Smooth muscle cell (in vitro differentiated cells): ENCODE data around the gene ACSF3. TPM values are rescaled to one million over a fixed set of nuclear protein-coding genes. Genes with fewer than 3 reads are reported as not detected.

ENCODE experiments used
- DNase-seq: peaks from one replicate; lab custom pipeline; 2025; ENCODE audit not compliant: unreplicated experiment; lab: John Stamatoyannopoulos, UW
- H2AFZ ChIP-seq: fragments of 200-600 bp; sonication (generic); 2 replicates; pipeline ENCODE4 v1.6.0; 2016; ENCODE audit warnings: antibody characterized with exemption, low read depth, mild to moderate bottlenecking
- H3F3A ChIP-seq: fragments of 200-600 bp; sonication (generic); 2 replicates; pipeline ENCODE4 v1.6.0; 2017; ENCODE audit warnings: antibody characterized with exemption, low read depth
- H3K27ac ChIP-seq: fragments of 200-600 bp; sonication (generic); 2 replicates; pipeline ENCODE4 v1.5.1; 2016; ENCODE audit warnings: low read depth, mild to moderate bottlenecking
- H3K27me3 ChIP-seq: fragments of 200-600 bp; sonication (generic); 2 replicates; pipeline ENCODE4 v1.6.1; 2016; ENCODE audit warnings: low read depth, mild to moderate bottlenecking
- H3K36me3 ChIP-seq: fragments of 200-600 bp; sonication (generic); 2 replicates; pipeline ENCODE4 v1.5.1; 2016; ENCODE audit warnings: low read depth
- H3K4me1 ChIP-seq: fragments of 200-600 bp; sonication (generic); 2 replicates; pipeline ENCODE4 v1.5.1; 2016; ENCODE audit warnings: low read depth
- H3K4me2 ChIP-seq: fragments of 200-600 bp; sonication (generic); 2 replicates; pipeline ENCODE4 v1.6.0; 2016; ENCODE audit warnings: mild to moderate bottlenecking
- H3K4me3 ChIP-seq: fragments of 200-600 bp; sonication (generic); 2 replicates; pipeline ENCODE4 v1.5.1; 2016; ENCODE audit warnings: mild to moderate bottlenecking
- H3K79me2 ChIP-seq: fragments of 200-600 bp; sonication (generic); 2 replicates; pipeline ENCODE4 v1.6.0; 2016; ENCODE audit warnings: low read depth, mild to moderate bottlenecking
- H3K9ac ChIP-seq: fragments of 200-600 bp; sonication (generic); 2 replicates; pipeline ENCODE4 v1.6.0; 2016; ENCODE audit warnings: low read depth
- H3K9me3 ChIP-seq: fragments of 200-600 bp; sonication (generic); replicated peaks from 2 replicates; pipeline ENCODE4 v1.5.1; 2016; ENCODE audit warnings: low read depth
- H4K20me1 ChIP-seq: fragments of 200-600 bp; sonication (generic); 2 replicates; pipeline ENCODE4 v1.6.0; 2016; ENCODE audit warnings: low read depth
- WGBS: methylation state at CpG from one replicate; pipeline ENCODE4 v1.1.7; 2016; ENCODE audit warnings: low lambda C conversion rate; 5-methylcytosine and 5-hydroxymethylcytosine counted together
- polyA plus RNA-seq: library from polyadenylated mRNA; unstranded; fragments of >200 nt; fragmentation: Nextera tagmentation; extraction: Ambion mirVana; gene quantifications from 2 replicates; pipeline ENCODE4 v1.2.1, GENCODE V29; 2016
- total RNA-seq: library from RNA; depleted of rRNA; stranded (reverse); fragments of >200 nt; gene quantifications from 2 replicates; pipeline ENCODE4 v1.2.3, GENCODE V29; 2014
- TF ChIP-seq, protein P1 (sequence below): fragments of 200-600 bp; sonication (generic); IDR thresholded peaks from 2 replicates; pipeline ENCODE4 v1.5.1; 2017; ENCODE audit warnings: borderline replicate concordance, mild to moderate bottlenecking, antibody characterized with exemption; ENCODE audit not compliant: insufficient read depth, poor library complexity, severe bottlenecking

ACSF3 gene
- total and polyA plus RNA-seq, 2 experiments from 2014 or later = 13.6 to 15.1 TPM

GRCh38 chr16:89137666-89138512 is 44.2 kb downstream of the ACSF3 start:
- no peaks in the 10 kb centered on the region for H3K79me2 ChIP-seq
- no peak overlapping the region for H3K4me2 ChIP-seq
- no peaks in the 10 kb centered on the region for H3K9me3 ChIP-seq
- no peak overlapping the region for H3K4me3 ChIP-seq
- H3K9ac ChIP-seq = no peak overlapping the region
- no peaks in the 10 kb centered on the region for H3K4me1 ChIP-seq
- no peaks in the 10 kb centered on the region for H3K36me3 ChIP-seq
- H4K20me1 ChIP-seq = no peaks in the 10 kb centered on the region
- H3F3A ChIP-seq = no peaks in the 10 kb centered on the region
- H3K27me3 ChIP-seq = no peaks in the 10 kb centered on the region
- no peak overlapping the region for H2AFZ ChIP-seq
- H3K27ac ChIP-seq = no peak overlapping the region
- no peak for DNase-seq
- 97% methylated on average over 22 of the region's 24 CpGs for WGBS
- TF ChIP-seq, protein P1, sequence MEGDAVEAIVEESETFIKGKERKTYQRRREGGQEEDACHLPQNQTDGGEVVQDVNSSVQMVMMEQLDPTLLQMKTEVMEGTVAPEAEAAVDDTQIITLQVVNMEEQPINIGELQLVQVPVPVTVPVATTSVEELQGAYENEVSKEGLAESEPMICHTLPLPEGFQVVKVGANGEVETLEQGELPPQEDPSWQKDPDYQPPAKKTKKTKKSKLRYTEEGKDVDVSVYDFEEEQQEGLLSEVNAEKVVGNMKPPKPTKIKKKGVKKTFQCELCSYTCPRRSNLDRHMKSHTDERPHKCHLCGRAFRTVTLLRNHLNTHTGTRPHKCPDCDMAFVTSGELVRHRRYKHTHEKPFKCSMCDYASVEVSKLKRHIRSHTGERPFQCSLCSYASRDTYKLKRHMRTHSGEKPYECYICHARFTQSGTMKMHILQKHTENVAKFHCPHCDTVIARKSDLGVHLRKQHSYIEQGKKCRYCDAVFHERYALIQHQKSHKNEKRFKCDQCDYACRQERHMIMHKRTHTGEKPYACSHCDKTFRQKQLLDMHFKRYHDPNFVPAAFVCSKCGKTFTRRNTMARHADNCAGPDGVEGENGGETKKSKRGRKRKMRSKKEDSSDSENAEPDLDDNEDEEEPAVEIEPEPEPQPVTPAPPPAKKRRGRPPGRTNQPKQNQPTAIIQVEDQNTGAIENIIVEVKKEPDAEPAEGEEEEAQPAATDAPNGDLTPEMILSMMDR = no peak

DNA sequence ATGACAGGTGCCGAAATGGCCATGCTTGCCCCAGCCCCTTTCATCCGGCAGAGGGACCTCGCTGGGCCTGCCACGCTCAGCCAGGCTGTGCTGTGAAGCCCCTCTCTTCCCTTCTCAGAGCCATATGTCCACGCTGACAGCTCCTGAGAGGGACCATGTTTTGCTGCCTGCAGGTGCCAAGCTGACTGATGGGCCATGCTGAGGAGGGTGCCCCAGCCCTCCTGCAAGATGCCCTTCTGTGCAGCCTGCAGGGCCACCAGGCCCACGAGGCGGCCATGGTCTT is 44.8 kb downstream of the ACSF3 start:
- Histone ChIP-seq H3K4me1 (no peaks in the 10 kb centered on the region), H3K9me3 (no peaks in the 10 kb centered on the region), H3K27ac (no peak overlapping the region), H3F3A (no peaks in the 10 kb centered on the region), H3K79me2 (no peaks in the 10 kb centered on the region), H3K4me2 (no peak overlapping the region), H3K36me3 (no peaks in the 10 kb centered on the region), H4K20me1 (no peaks in the 10 kb centered on the region), H3K4me3 (no peak overlapping the region), H3K9ac (no peak overlapping the region), H2AFZ (no peak overlapping the region), H3K27me3 (no peaks in the 10 kb centered on the region)
- no peak for DNase-seq
- TF ChIP-seq, protein P1 = no peak
- WGBS = 95% methylated on average over 7 of the region's 7 CpGs

DNA sequence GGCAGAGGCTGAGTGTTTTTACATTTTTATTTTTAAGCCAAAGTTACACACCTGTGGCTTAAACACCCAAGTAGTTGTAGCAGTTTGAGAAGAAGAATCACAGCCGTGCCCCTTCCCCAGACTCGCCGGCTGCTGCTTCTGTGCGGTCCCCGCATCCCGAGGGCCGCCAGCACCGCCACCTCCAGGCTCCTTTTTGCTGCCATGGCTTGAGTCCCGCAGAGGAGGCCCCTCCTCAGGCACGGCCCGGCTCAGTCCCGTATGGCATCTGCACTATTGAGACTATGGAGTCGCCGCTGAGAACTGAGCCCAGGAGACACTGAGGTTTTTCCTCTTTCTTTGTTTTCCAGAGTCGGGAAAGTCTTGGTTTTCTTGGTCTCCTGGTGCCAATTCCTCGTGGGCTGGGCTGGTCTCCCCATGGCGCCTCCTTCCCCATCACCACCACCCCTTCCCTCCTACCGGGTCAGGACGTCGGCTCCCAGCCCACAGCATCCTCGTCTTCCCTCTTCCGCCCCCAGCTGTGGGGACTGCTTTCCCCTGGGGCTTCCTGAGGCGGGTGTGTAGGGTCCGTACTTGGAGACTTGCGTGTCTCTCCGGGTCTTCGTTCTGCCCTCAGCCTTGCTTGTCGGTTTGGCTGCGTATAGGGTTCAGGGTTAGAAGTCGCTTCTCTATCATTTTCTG is 45.3 kb downstream of the ACSF3 start:
- H3K36me3 ChIP-seq = no peaks in the 10 kb centered on the region
- no peaks in the 10 kb centered on the region for H3K79me2 ChIP-seq
- H3F3A ChIP-seq = no peaks in the 10 kb centered on the region
- no peak overlapping the region for H3K27ac ChIP-seq
- H3K4me3 ChIP-seq = no peak overlapping the region
- no peaks in the 10 kb centered on the region for H3K9me3 ChIP-seq
- H3K9ac ChIP-seq = no peak overlapping the region
- no peaks in the 10 kb centered on the region for H3K4me1 ChIP-seq
- WGBS = 96% methylated on average over 30 of the region's 30 CpGs
- no peak overlapping the region for H3K4me2 ChIP-seq
- TF ChIP-seq, protein P1 = no peak
- no peak for DNase-seq
- H3K27me3 ChIP-seq = no peaks in the 10 kb centered on the region
- no peaks in the 10 kb centered on the region for H4K20me1 ChIP-seq
- H2AFZ ChIP-seq = no peak overlapping the region
